ENCODE results near the gene PCA3.

Gene PCA3

GRCh38 chr9:76820431-76820830 is 56.2 kb downstream of the PCA3 start:
- FAIRE-seq (no peak), DNase-seq (ENCODE audit: low spot score) (no peak)

GRCh38 chr9:76827296-76828080 is 63.2 kb downstream of the PCA3 start:
- FAIRE-seq, result no peak
- DNase-seq (ENCODE audit: low spot score), result no peak

- no peak for FAIRE-seq
- DNase-seq (ENCODE audit: low spot score), result no peak
Measured at GRCh38 chr9:76828447-76828846, 64.2 kb downstream of the PCA3 start.

GRCh38 chr9:76835571-76836283 is 71.5 kb downstream of the PCA3 start:
- FAIRE-seq, result peak; percentile 90

More at GRCh38 chr9:76835571-76836283, 71.5 kb downstream of the PCA3 start:
- peak; percentile 62 for DNase-seq (ENCODE audit: low spot score)
